ENCODE data around the gene EYA3.

EYA3 gene

DNA sequence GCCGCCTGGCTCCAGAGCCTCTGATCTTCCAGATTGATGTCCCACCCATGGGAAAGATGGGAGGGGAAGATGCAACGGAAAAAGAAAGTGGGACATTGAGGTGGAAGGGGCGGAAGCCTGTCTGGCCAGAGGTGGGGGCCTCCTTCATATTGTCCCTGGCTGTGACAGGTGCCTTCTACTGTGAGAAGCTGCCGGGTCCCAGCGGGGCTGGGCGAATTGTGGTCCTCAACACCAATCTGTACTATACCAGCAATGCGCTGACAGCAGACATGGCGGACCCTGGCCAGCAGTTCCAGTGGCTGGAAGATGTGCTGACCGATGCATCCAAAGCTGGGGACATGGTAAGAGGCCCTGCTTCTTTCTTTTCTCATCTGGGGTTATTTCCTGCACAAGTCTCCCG lies 134.2 kb downstream of the EYA3 start:
- no peak overlapping the region for H3K4me3 ChIP-seq (ENCODE audit: low read depth, low read length)
- no peak for DNase-seq (ENCODE audit: low read depth)
- TF ChIP-seq POLR2A (IDR thresholded peaks at IDR 0.05; ENCODE audit: extremely low read depth, insufficient read length) (no peak), MYC (IDR thresholded peaks at IDR 0.05; ENCODE audit: low read depth, low read length) (no peak), CTCF (IDR thresholded peaks at IDR 0.05; ENCODE audit: low read depth, low read length) (no peak)
- TF ChIP-seq, protein P1, sequence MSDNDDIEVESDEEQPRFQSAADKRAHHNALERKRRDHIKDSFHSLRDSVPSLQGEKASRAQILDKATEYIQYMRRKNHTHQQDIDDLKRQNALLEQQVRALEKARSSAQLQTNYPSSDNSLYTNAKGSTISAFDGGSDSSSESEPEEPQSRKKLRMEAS (IDR thresholded peaks at IDR 0.05; ENCODE audit: low read depth, low read length) = no peak

DNA sequence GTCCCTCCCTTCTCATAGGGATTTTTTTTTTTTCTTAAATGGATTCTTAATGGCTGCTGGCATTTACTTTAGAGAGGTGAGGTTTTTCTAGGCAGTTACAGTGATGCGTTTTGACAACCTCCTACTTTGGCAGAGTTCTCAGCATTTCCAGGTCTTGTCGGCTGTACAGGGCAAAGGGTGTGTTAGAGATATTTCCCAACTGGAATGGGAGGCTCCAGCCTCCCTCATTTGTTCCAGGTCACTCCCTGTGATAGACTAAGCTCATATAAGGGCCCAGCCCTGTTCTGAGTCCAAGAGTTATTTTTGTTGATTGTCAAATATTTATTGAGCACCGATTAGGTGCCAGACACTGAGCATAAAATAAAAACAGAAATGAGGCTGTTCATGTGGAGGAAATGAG lies 136.3 kb downstream of the EYA3 start:
- TF ChIP-seq, protein P1 (IDR thresholded peaks at IDR 0.05; ENCODE audit: low read depth, low read length) = no peak
- TF ChIP-seq MYC (IDR thresholded peaks at IDR 0.05; ENCODE audit: low read depth, low read length) (no peak), CTCF (IDR thresholded peaks at IDR 0.05; ENCODE audit: low read depth, low read length) (no peak), POLR2A (IDR thresholded peaks at IDR 0.05; ENCODE audit: extremely low read depth, insufficient read length) (no peak)
- no peak for DNase-seq (ENCODE audit: low read depth)
- no peak overlapping the region for H3K4me3 ChIP-seq (ENCODE audit: low read depth, low read length)

DNA sequence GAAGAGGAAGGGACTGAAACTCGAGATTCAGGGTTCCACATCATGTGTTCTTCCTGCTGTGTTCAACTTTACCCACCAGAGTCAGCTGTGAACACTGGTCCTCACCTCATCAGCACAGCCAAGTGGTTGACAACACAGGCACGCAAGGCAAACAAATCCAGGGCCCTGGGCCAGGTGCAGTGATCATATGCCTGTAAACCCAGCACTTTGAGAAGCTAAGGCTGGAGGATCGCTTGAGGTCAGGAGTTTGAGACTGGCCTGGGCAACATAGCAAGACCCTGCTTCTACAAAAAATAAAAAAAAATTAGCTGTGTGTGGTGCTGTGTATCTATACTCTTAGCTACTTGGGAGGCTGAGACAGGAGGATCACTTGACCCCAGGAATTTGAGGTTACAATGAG lies 137.0 kb downstream of the EYA3 start:
- DNase-seq (ENCODE audit: low read depth) = no peak
- H3K4me3 ChIP-seq (ENCODE audit: low read depth, low read length) = no peak overlapping the region
- TF ChIP-seq MYC (IDR thresholded peaks at IDR 0.05; ENCODE audit: low read depth, low read length) (no peak), POLR2A (IDR thresholded peaks at IDR 0.05; ENCODE audit: extremely low read depth, insufficient read length) (no peak), CTCF (IDR thresholded peaks at IDR 0.05; ENCODE audit: low read depth, low read length) (no peak)
- TF ChIP-seq, protein P1 (IDR thresholded peaks at IDR 0.05; ENCODE audit: low read depth, low read length) = no peak

- no peak overlapping the region for H3K4me3 ChIP-seq (ENCODE audit: low read depth, low read length)
- TF ChIP-seq POLR2A (IDR thresholded peaks at IDR 0.05; ENCODE audit: extremely low read depth, insufficient read length) = no peak
- TF ChIP-seq, protein P1 (IDR thresholded peaks at IDR 0.05; ENCODE audit: low read depth, low read length) = no peak
- TF ChIP-seq MYC (IDR thresholded peaks at IDR 0.05; ENCODE audit: low read depth, low read length) = no peak
- TF ChIP-seq CTCF (IDR thresholded peaks at IDR 0.05; ENCODE audit: low read depth, low read length) = no peak
- no peak for DNase-seq (ENCODE audit: low read depth)
These were observed 139.4 kb downstream of the EYA3 start for GRCh38 chr1:27949027-27949426.

GRCh38 chr1:27945020-27945419 lies 143.4 kb downstream of the EYA3 start:
- no peak overlapping the region for H3K4me3 ChIP-seq (ENCODE audit: low read depth, low read length)
- no peak for DNase-seq (ENCODE audit: low read depth)
- TF ChIP-seq, protein P1 (IDR thresholded peaks at IDR 0.05; ENCODE audit: low read depth, low read length) = no peak
- TF ChIP-seq CTCF (IDR thresholded peaks at IDR 0.05; ENCODE audit: low read depth, low read length) = no peak
- no peak for TF ChIP-seq POLR2A (IDR thresholded peaks at IDR 0.05; ENCODE audit: extremely low read depth, insufficient read length)
- no peak for TF ChIP-seq MYC (IDR thresholded peaks at IDR 0.05; ENCODE audit: low read depth, low read length)
